Ishikawa (cell line): Measurements from ENCODE around the gene DNAJA1.

Experiments used
- FOXM1 ChIP-seq: IDR thresholded peaks from 2 replicates; pipeline ENCODE4 v1.6.1; 2012; ENCODE audit warnings: low read depth, borderline replicate concordance
- TAF1 ChIP-seq: IDR thresholded peaks from 2 replicates; pipeline ENCODE4 v1.6.1; 2012; ENCODE audit warnings: low read depth, mild to moderate bottlenecking
- TEAD4 ChIP-seq: IDR thresholded peaks from 2 replicates; pipeline ENCODE4 v1.6.1; 2012
- TF ChIP-seq, protein P1 (sequence below): IDR thresholded peaks from 2 replicates; pipeline ENCODE4 v1.6.1; 2012

DNA sequence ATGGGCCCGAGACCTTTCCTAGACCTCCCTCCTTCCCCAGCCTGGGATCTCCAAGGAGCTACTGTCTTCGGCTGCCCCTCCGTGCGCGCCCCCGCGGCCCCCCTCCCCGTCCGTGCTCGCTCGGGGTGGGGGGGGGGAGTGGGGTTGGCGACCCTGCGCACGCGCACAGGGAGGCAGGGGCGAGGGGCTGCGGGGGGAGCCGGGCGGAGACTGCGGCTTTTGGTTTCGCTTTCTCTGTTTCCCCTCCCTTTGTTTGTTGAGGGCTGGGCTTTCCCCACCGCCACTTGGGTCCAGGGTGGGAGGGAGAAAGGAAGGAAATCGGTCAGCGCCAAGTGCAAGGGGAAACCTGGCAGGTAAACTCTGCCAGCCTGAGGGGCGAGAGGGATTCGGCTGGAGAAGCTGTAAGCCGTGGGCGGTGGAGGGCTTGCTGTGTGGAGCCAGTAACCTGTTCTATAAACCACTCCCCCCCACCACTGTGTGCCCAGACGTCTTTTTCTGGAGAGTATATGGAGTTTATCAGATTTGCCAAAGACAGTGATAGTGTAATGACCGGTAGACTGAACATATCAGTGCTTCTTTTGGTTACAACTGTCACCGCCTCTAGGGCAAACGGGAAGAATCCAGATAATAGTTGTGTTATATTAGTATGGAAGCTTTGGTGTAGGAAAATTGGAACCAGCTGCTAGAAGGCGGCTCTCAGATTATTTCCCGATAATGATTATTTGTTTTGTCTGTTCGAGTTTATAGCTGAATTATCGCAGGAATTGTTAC lies 684 bp downstream of the DNAJA1 start:
- TF ChIP-seq TEAD4: no peak
- TF ChIP-seq, protein P1, sequence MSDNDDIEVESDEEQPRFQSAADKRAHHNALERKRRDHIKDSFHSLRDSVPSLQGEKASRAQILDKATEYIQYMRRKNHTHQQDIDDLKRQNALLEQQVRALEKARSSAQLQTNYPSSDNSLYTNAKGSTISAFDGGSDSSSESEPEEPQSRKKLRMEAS: no peak
- TF ChIP-seq TAF1: no peak
- TF ChIP-seq FOXM1: no peak
